Tibial artery (tissue), 4 donors: ENCODE data around the gene VPS41.

Experiments used
- DNase-seq, 2 donors: peaks; one replicate each; pipeline ENCODE4 v3.0.0-alpha.2; 2019
- H3K27ac ChIP-seq, 2 donors: fragments of 200-600 bp; sonication (generic) in 1 of 2; 1 replicate in 1 of 2; 2 replicates in 1 of 2; pipeline ENCODE4 v1.5.1; 2018 to 2019; ENCODE audit warnings: mild to moderate bottlenecking in 1 of 2
- H3K27me3 ChIP-seq, 2 donors: fragments of 200-600 bp; sonication (generic) in 1 of 2; one replicate each; pipeline versions ENCODE4 v1.5.1 to v1.6.0; 2016 to 2019
- H3K36me3 ChIP-seq, 3 donors: fragments of 200-600 bp; sonication (generic) in 2 of 3; one replicate each; pipeline ENCODE4 v1.5.1; 2016 to 2019; ENCODE audit warnings: mild to moderate bottlenecking in 2 of 3
- H3K4me1 ChIP-seq, 4 donors: fragments of 200-600 bp; sonication (generic) in 2 of 4; 1 replicate in 3 of 4; 2 replicates in 1 of 4; pipeline ENCODE4 v1.5.1; 2016 to 2019
- H3K4me3 ChIP-seq, 2 donors: fragments of 200-600 bp; sonication (generic) in 1 of 2; 1 replicate in 1 of 2; 2 replicates in 1 of 2; pipeline ENCODE4 v1.5.1; 2018 to 2019; ENCODE audit warnings: mild to moderate bottlenecking in 2 of 2
- H3K9me3 ChIP-seq, 3 donors: fragments of 200-600 bp; sonication (generic) in 1 of 3; one replicate each; pipeline ENCODE4 v1.5.1; 2016 to 2019
- intact Hi-C: fragments of 100-400 bp; cut with DNase I; formaldehyde crosslinking; loops from one replicate; pipeline ENCODE4 v1.15.0; 2023; ENCODE audit warnings: low total_unique reads
- TF ChIP-seq, protein P1 (sequence below), 2 experiments: fragments of 200-600 bp in 1 of 2; fragments of 450-650 bp in 1 of 2; IDR thresholded peaks; one replicate each; pipeline ENCODE4 v1.5.1; 2017 to 2019; ENCODE audit warnings: antibody characterized with exemption in 2 of 2, mild to moderate bottlenecking in 1 of 2, moderate library complexity in 1 of 2

The VPS41 gene

DNA sequence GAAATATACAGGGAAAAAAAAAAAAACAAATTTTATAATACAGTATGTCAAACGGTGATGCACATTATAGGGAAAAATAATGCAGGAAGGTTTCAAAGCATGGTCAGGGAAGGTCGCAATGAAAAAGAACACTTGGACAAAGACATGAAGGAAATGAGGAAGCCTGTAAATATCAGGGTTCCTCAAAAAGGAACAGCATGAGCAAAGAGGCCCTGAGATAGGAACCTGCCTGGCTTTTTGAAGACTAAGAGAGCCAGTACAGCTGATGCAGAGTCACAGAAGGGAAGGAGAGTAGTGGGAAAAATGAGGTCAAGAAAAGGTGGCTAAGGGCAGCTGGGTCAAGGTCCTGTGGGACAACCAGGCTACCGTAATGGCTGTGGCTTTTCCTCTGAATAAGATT is 1.9 kb downstream of the VPS41 start:
- intact Hi-C loops: no loop called here
- Histone ChIP-seq H3K36me3 (peaks cover 0 to 8% (median 0%) of the 10 kb centered on the region in 3 donors), H3K27ac (no peak overlapping the region), H3K9me3 (no peaks in the 10 kb centered on the region), H3K27me3 (no peaks in the 10 kb centered on the region), H3K4me1 (peaks cover 0 to 10% (median 4%) of the 10 kb centered on the region in 4 donors), H3K4me3 (no peak overlapping the region)
- TF ChIP-seq, protein P1, sequence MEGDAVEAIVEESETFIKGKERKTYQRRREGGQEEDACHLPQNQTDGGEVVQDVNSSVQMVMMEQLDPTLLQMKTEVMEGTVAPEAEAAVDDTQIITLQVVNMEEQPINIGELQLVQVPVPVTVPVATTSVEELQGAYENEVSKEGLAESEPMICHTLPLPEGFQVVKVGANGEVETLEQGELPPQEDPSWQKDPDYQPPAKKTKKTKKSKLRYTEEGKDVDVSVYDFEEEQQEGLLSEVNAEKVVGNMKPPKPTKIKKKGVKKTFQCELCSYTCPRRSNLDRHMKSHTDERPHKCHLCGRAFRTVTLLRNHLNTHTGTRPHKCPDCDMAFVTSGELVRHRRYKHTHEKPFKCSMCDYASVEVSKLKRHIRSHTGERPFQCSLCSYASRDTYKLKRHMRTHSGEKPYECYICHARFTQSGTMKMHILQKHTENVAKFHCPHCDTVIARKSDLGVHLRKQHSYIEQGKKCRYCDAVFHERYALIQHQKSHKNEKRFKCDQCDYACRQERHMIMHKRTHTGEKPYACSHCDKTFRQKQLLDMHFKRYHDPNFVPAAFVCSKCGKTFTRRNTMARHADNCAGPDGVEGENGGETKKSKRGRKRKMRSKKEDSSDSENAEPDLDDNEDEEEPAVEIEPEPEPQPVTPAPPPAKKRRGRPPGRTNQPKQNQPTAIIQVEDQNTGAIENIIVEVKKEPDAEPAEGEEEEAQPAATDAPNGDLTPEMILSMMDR (IDR thresholded peaks at IDR 0.05): no peak
- no peak for DNase-seq

DNA sequence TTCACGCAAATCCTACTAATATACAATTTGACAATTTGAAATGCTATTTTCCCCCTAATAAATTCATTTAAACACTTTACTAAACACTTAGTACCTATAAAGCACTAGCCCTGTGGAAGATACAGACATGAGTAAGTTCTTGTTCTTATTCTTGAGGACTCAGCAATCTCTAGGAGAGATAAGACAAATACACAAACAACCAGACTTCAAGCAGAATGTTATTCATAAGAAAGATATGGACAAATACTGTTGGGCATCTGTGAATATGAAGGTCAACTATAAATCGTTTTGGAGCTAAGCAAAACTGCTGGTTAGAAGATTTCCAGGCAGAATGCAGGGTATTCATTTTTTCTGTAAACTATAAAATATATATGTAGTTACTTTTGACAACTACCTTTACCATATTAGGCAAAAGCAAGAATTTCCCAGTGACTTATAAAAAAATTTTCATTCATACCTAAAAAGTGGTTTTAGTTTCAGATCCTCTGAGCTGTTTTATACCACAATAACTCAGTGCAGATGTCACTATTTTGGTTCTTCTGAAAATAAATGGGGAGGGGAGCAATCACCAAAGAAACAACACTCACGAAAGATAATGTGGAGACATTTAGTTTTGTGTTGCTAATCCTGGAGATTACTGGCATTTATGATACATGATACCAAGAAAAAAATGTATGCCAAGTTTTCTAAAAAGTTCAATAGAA is 3.8 kb downstream of the VPS41 start:
- intact Hi-C loops: no loop called here
- Histone ChIP-seq H3K9me3 (no peaks in the 10 kb centered on the region), H3K27ac (no peak overlapping the region), H3K4me1 (peaks cover 0 to 10% (median 4%) of the 10 kb centered on the region in 4 donors), H3K36me3 (peaks cover 0 to 8% (median 0%) of the 10 kb centered on the region in 3 donors), H3K4me3 (no peak overlapping the region), H3K27me3 (no peaks in the 10 kb centered on the region)
- TF ChIP-seq, protein P1 (IDR thresholded peaks at IDR 0.05): no peak
- no peak for DNase-seq

DNA sequence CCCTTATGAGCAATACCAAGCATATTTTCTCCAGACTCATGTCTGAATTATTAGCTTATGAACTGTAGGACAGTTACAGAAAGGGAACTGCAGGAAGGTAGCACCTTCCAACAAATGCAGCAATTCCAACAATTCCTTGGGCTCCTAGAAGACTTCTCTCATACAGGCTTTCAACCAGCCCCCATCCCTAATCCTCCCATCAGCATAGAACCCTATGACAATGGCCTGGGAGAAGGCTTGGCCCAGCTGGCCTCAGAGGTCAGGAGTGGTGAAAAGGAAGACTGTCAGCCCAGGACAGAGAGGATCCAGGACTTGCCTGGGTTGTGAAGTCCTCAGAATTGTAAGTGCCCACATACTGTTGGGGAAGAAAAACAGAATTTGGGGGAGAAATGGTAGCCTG is 5.9 kb downstream of the VPS41 start:
- H3K4me1 ChIP-seq: peaks cover 0 to 6% (median 1%) of the 10 kb centered on the region in 4 donors
- intact Hi-C loops: no loop called here
- H3K27me3 ChIP-seq: no peaks in the 10 kb centered on the region
- no peaks in the 10 kb centered on the region for H3K9me3 ChIP-seq
- TF ChIP-seq, protein P1 (IDR thresholded peaks at IDR 0.05): no peak
- H3K27ac ChIP-seq: no peak overlapping the region
- H3K36me3 ChIP-seq: peaks cover 0 to 8% (median 0%) of the 10 kb centered on the region in 3 donors
- H3K4me3 ChIP-seq: no peak overlapping the region
- DNase-seq: no peak

- peaks cover 0 to 3% (median 0%) of the 10 kb centered on the region in 4 donors for H3K4me1 ChIP-seq
- intact Hi-C loops: no loop called here
- no peaks in the 10 kb centered on the region for H3K9me3 ChIP-seq
- H3K27ac ChIP-seq: no peak overlapping the region
- H3K36me3 ChIP-seq: peaks cover 0 to 8% (median 0%) of the 10 kb centered on the region in 3 donors
- no peak for DNase-seq
- no peak overlapping the region for H3K4me3 ChIP-seq
- TF ChIP-seq, protein P1 (IDR thresholded peaks at IDR 0.05): no peak
- no peaks in the 10 kb centered on the region for H3K27me3 ChIP-seq
Observed at GRCh38 chr7:38902449-38902848, 6.5 kb downstream of the VPS41 start.

- intact Hi-C loops: no loop called here
- Histone ChIP-seq H3K27me3 (no peaks in the 10 kb centered on the region), H3K9me3 (no peaks in the 10 kb centered on the region), H3K4me3 (no peak overlapping the region), H3K27ac (no peak overlapping the region), H3K4me1 (no peaks in the 10 kb centered on the region), H3K36me3 (peaks cover 12 to 25% (median 13%) of the 10 kb centered on the region in 3 donors)
- TF ChIP-seq, protein P1 (IDR thresholded peaks at IDR 0.05): no peak
- DNase-seq: no peak
Observed at GRCh38 chr7:38893061-38893460, 15.9 kb downstream of the VPS41 start.
